DOHH2 (cell line): Measurements from ENCODE around the gene DGKB.

Source experiments
- EZH2phosphoT487 ChIP-seq: fragments of 200-600 bp; sonication (generic); IDR thresholded peaks from 2 replicates; pipeline ENCODE4 v1.6.1; 2017; ENCODE audit warnings: borderline replicate concordance, mild to moderate bottlenecking, antibody characterized with exemption, low read length, moderate library complexity, mixed read lengths
- TF ChIP-seq, protein P1 (sequence below): fragments of 200-600 bp; sonication (generic); IDR thresholded peaks from one replicate; pipeline ENCODE4 v1.5.1; 2014; ENCODE audit warnings: antibody characterized with exemption, mild to moderate bottlenecking, low read depth, low read length; ENCODE audit not compliant: poor library complexity, severe bottlenecking

DNA sequence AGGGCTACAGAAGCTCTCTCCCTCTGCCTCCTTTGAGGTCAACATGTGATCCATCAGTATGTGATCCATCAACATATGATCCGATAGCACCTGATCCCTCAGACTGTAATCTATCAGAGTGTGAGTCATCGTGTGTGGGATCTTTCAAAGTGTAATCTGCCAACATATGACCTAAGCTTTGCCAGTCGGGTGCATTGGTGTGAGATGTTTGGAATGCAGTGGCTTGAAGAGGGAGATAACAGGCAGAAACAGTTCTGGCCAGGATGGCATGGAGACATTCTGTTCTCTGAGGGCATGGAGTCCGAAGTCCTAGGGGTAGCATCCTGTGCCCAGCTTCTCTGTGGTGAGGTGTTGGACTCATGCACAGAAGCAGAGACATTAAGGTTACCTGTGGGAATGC is 695.4 kb downstream of the DGKB start:
- TF ChIP-seq, protein P1, sequence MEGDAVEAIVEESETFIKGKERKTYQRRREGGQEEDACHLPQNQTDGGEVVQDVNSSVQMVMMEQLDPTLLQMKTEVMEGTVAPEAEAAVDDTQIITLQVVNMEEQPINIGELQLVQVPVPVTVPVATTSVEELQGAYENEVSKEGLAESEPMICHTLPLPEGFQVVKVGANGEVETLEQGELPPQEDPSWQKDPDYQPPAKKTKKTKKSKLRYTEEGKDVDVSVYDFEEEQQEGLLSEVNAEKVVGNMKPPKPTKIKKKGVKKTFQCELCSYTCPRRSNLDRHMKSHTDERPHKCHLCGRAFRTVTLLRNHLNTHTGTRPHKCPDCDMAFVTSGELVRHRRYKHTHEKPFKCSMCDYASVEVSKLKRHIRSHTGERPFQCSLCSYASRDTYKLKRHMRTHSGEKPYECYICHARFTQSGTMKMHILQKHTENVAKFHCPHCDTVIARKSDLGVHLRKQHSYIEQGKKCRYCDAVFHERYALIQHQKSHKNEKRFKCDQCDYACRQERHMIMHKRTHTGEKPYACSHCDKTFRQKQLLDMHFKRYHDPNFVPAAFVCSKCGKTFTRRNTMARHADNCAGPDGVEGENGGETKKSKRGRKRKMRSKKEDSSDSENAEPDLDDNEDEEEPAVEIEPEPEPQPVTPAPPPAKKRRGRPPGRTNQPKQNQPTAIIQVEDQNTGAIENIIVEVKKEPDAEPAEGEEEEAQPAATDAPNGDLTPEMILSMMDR = no peak
- TF ChIP-seq EZH2phosphoT487 = no peak
